BLaER1 (cell line): ENCODE data around the gene AMOTL2.

ENCODE experiments used
- H3K27ac ChIP-seq: shearing (Covaris generic); formaldehyde crosslinking; 2 replicates; pipeline ENCODE4 v1.8.1; 2022
- H3K27me3 ChIP-seq: shearing (Covaris generic); formaldehyde crosslinking; 2 replicates; pipeline ENCODE4 v1.8.1; 2022
- H3K36me3 ChIP-seq: shearing (Covaris generic); formaldehyde crosslinking; 2 replicates; pipeline ENCODE4 v1.8.1; 2022
- H3K4me1 ChIP-seq: shearing (Covaris generic); formaldehyde crosslinking; 2 replicates; pipeline ENCODE4 v1.8.1; 2022
- H3K4me2 ChIP-seq: shearing (Covaris generic); formaldehyde crosslinking; 2 replicates; pipeline ENCODE4 v1.8.1; 2022
- H3K4me3 ChIP-seq: shearing (Covaris generic); formaldehyde crosslinking; 2 replicates; pipeline ENCODE4 v1.8.1; 2022
- H3K9ac ChIP-seq: shearing (Covaris generic); formaldehyde crosslinking; 2 replicates; pipeline ENCODE4 v1.8.1; 2022
- H3K9me3 ChIP-seq: shearing (Covaris generic); formaldehyde crosslinking; 2 replicates; pipeline ENCODE4 v1.8.1; 2022
- H4K20me1 ChIP-seq: shearing (Covaris generic); formaldehyde crosslinking; 2 replicates; pipeline ENCODE4 v1.8.1; 2022
- Cebpa-rat ChIP-seq: shearing (Covaris generic); IDR thresholded peaks from 2 replicates; pipeline ENCODE4 v1.8.1; 2022

The AMOTL2 gene

GRCh38 chr3:134330883-134331810 lies 43.1 kb downstream of the AMOTL2 start:
- Histone ChIP-seq H3K9ac (no peak overlapping the region), H3K27ac (no peak overlapping the region), H3K9me3 (no peaks in the 10 kb centered on the region), H4K20me1 (no peaks in the 10 kb centered on the region), H3K4me3 (no peak overlapping the region), H3K4me1 (peaks cover 16% of the 10 kb centered on the region), H3K36me3 (no peaks in the 10 kb centered on the region), H3K27me3 (no peaks in the 10 kb centered on the region), H3K4me2 (no peak overlapping the region)
- no peak for TF ChIP-seq Cebpa-rat

- Histone ChIP-seq H3K36me3 (no peaks in the 10 kb centered on the region), H3K27me3 (no peaks in the 10 kb centered on the region), H4K20me1 (no peaks in the 10 kb centered on the region), H3K9ac (no peak overlapping the region), H3K9me3 (no peaks in the 10 kb centered on the region), H3K4me1 (peaks cover 16% of the 10 kb centered on the region), H3K4me2 (no peak overlapping the region), H3K4me3 (no peak overlapping the region), H3K27ac (no peak overlapping the region)
- TF ChIP-seq Cebpa-rat: no peak
Observed at GRCh38 chr3:134328846-134329245, 45.4 kb downstream of the AMOTL2 start.

GRCh38 chr3:134328147-134328591 lies 46.1 kb downstream of the AMOTL2 start:
- H3K4me1 ChIP-seq: peaks cover 16% of the 10 kb centered on the region
- no peaks in the 10 kb centered on the region for H4K20me1 ChIP-seq
- no peak overlapping the region for H3K4me3 ChIP-seq
- no peak overlapping the region for H3K4me2 ChIP-seq
- H3K27ac ChIP-seq: no peak overlapping the region
- no peaks in the 10 kb centered on the region for H3K9me3 ChIP-seq
- H3K9ac ChIP-seq: no peak overlapping the region
- H3K36me3 ChIP-seq: no peaks in the 10 kb centered on the region
- no peak for TF ChIP-seq Cebpa-rat
- no peaks in the 10 kb centered on the region for H3K27me3 ChIP-seq

GRCh38 chr3:134327594-134327975 lies 46.7 kb downstream of the AMOTL2 start:
- H3K4me2 ChIP-seq: peak overlapping the region; percentile 58
- H3K9ac ChIP-seq: no peak overlapping the region
- no peaks in the 10 kb centered on the region for H3K9me3 ChIP-seq

GRCh38 chr3:134326760-134327593 lies 47.3 kb downstream of the AMOTL2 start:
- Histone ChIP-seq H3K4me3 (no peak overlapping the region), H3K27ac (no peak overlapping the region), H3K36me3 (no peaks in the 10 kb centered on the region), H4K20me1 (no peaks in the 10 kb centered on the region), H3K27me3 (no peaks in the 10 kb centered on the region), H3K9me3 (no peaks in the 10 kb centered on the region), H3K4me1 (peaks cover 16% of the 10 kb centered on the region), H3K9ac (no peak overlapping the region), H3K4me2 (peak overlapping the region; percentile 58)
- peak; percentile 81 for TF ChIP-seq Cebpa-rat

More at GRCh38 chr3:134327594-134327975, 46.7 kb downstream of the AMOTL2 start:
- TF ChIP-seq Cebpa-rat: no peak
- H3K4me1 ChIP-seq: peaks cover 16% of the 10 kb centered on the region
- no peaks in the 10 kb centered on the region for H3K36me3 ChIP-seq
- no peak overlapping the region for H3K27ac ChIP-seq
- no peak overlapping the region for H3K4me3 ChIP-seq
- no peaks in the 10 kb centered on the region for H4K20me1 ChIP-seq
- H3K27me3 ChIP-seq: no peaks in the 10 kb centered on the region

- Histone ChIP-seq H3K4me2 (no peak overlapping the region), H3K9ac (no peak overlapping the region)
Observed at GRCh38 chr3:134326126-134326525, 48.1 kb downstream of the AMOTL2 start.

GRCh38 chr3:134325706-134326105 lies 48.5 kb downstream of the AMOTL2 start:
- Histone ChIP-seq H3K4me2 (no peak overlapping the region), H3K9me3 (no peaks in the 10 kb centered on the region), H3K9ac (no peak overlapping the region), H3K4me1 (peaks cover 16% of the 10 kb centered on the region), H3K27me3 (no peaks in the 10 kb centered on the region), H3K4me3 (no peak overlapping the region), H3K27ac (no peak overlapping the region), H3K36me3 (no peaks in the 10 kb centered on the region), H4K20me1 (no peaks in the 10 kb centered on the region)
- no peak for TF ChIP-seq Cebpa-rat

More at GRCh38 chr3:134326126-134326525, 48.1 kb downstream of the AMOTL2 start:
- no peaks in the 10 kb centered on the region for H3K9me3 ChIP-seq
- no peaks in the 10 kb centered on the region for H3K27me3 ChIP-seq
- H3K27ac ChIP-seq: no peak overlapping the region
- H3K4me3 ChIP-seq: no peak overlapping the region
- no peaks in the 10 kb centered on the region for H4K20me1 ChIP-seq
- no peaks in the 10 kb centered on the region for H3K36me3 ChIP-seq
- peaks cover 16% of the 10 kb centered on the region for H3K4me1 ChIP-seq
- no peak for TF ChIP-seq Cebpa-rat

GRCh38 chr3:134325061-134325705 lies 49.1 kb downstream of the AMOTL2 start:
- Histone ChIP-seq H3K27ac (no peak overlapping the region), H4K20me1 (no peaks in the 10 kb centered on the region), H3K4me2 (no peak overlapping the region), H3K9me3 (no peaks in the 10 kb centered on the region), H3K27me3 (no peaks in the 10 kb centered on the region), H3K4me3 (no peak overlapping the region), H3K4me1 (peaks cover 16% of the 10 kb centered on the region), H3K9ac (no peak overlapping the region), H3K36me3 (no peaks in the 10 kb centered on the region)
- no peak for TF ChIP-seq Cebpa-rat

GRCh38 chr3:134323966-134324962 lies 50.0 kb downstream of the AMOTL2 start:
- Histone ChIP-seq H3K4me1 (peaks cover 16% of the 10 kb centered on the region), H3K4me3 (no peak overlapping the region)

More at GRCh38 chr3:134323966-134324962, 50.0 kb downstream of the AMOTL2 start:
- no peak overlapping the region for H3K9ac ChIP-seq
- TF ChIP-seq Cebpa-rat: no peak
- H3K27ac ChIP-seq: no peak overlapping the region
- H4K20me1 ChIP-seq: no peaks in the 10 kb centered on the region
- no peaks in the 10 kb centered on the region for H3K9me3 ChIP-seq
- no peak overlapping the region for H3K4me2 ChIP-seq
- H3K36me3 ChIP-seq: no peaks in the 10 kb centered on the region
- no peaks in the 10 kb centered on the region for H3K27me3 ChIP-seq
